ENCODE results near the gene PLEKHH1. TPM values are rescaled to one million over a fixed set of nuclear protein-coding genes. Genes with fewer than 3 reads are reported as not detected.

PLEKHH1 gene
- total RNA-seq, 1 experiment from 2014 or later: 35.3 TPM

GRCh38 chr14:67537736-67538135 is 4.6 kb downstream of the PLEKHH1 start:
- Histone ChIP-seq H2AK5ac (ENCODE audit: insufficient read length, low read length) (no peak overlapping the region), H4K8ac (replicated peaks; ENCODE audit: insufficient read length, low read depth, low read length) (no peak overlapping the region), H2BK5ac (ENCODE audit: insufficient read length, low read length) (no peak overlapping the region), H3K56ac (ENCODE audit: insufficient read length, low read depth, low read length) (no peak overlapping the region), H3K23me2 (ENCODE audit: insufficient read length, low read depth, low read length, poor library complexity, severe bottlenecking) (peaks cover 4% of the 10 kb centered on the region), H2BK15ac (ENCODE audit: low read depth, low read length) (no peak overlapping the region), H3K4me2 (ENCODE audit: insufficient read depth, insufficient read length, low read length) (no peak overlapping the region), H2AFZ (ENCODE audit: low read length) (no peak overlapping the region), H3K4ac (ENCODE audit: low read depth, low read length) (no peak overlapping the region), H3K18ac (ENCODE audit: insufficient read length, low read depth, low read length) (no peak overlapping the region), H3K9me3 (ENCODE audit: control insufficient read depth, low read depth, low read length) (no peaks in the 10 kb centered on the region), H2BK120ac (ENCODE audit: low read depth, low read length, poor library complexity, severe bottlenecking) (no peak overlapping the region), H3K9ac (ENCODE audit: extremely low read depth, insufficient read length, low read length) (no peak overlapping the region), H3K79me2 (ENCODE audit: insufficient read depth, low read length) (0 out of 2 replicates have a peak, but pooled peaks cover 3% of the 10 kb centered on the region), H2BK20ac (ENCODE audit: low read depth, low read length, poor library complexity, severe bottlenecking) (no peak overlapping the region), H4K91ac (ENCODE audit: insufficient read length, low read depth, low read length) (no peak overlapping the region), H3T11ph (ENCODE audit: low read length) (no peak overlapping the region), H3K23ac (ENCODE audit: insufficient read length, low read depth, low read length) (no peak overlapping the region), H3K14ac (ENCODE audit: insufficient read depth, low read length) (no peak overlapping the region), H3K27me3 (ENCODE audit: insufficient read depth, low read length) (no peaks in the 10 kb centered on the region), H4K5ac (ENCODE audit: insufficient read length, low read depth, low read length) (no peak overlapping the region), H2BK12ac (ENCODE audit: insufficient read length, low read depth, low read length) (no peak overlapping the region), H3K79me1 (ENCODE audit: insufficient read depth, low read depth, low read length, poor library complexity, severe bottlenecking) (no peaks in the 10 kb centered on the region), H3K27ac (ENCODE audit: insufficient read length, low read depth, low read length) (no peak overlapping the region), H4K20me1 (ENCODE audit: control insufficient read depth, insufficient read depth, insufficient read length) (no peaks in the 10 kb centered on the region), H3K4me1 (ENCODE audit: insufficient read depth, low read length) (peaks cover 6% of the 10 kb centered on the region; the same call in 1 of the 2 replicates)
- TF ChIP-seq, protein P1, sequence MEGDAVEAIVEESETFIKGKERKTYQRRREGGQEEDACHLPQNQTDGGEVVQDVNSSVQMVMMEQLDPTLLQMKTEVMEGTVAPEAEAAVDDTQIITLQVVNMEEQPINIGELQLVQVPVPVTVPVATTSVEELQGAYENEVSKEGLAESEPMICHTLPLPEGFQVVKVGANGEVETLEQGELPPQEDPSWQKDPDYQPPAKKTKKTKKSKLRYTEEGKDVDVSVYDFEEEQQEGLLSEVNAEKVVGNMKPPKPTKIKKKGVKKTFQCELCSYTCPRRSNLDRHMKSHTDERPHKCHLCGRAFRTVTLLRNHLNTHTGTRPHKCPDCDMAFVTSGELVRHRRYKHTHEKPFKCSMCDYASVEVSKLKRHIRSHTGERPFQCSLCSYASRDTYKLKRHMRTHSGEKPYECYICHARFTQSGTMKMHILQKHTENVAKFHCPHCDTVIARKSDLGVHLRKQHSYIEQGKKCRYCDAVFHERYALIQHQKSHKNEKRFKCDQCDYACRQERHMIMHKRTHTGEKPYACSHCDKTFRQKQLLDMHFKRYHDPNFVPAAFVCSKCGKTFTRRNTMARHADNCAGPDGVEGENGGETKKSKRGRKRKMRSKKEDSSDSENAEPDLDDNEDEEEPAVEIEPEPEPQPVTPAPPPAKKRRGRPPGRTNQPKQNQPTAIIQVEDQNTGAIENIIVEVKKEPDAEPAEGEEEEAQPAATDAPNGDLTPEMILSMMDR (conservative IDR thresholded peaks at IDR 0.05): no peak
- DNase-seq: no peak
- WGBS (ENCODE audit: extremely low coverage, insufficient read length, low lambda C conversion rate): no CpG with 5 or more reads among the region's 3 CpGs
- Mint-ChIP-seq H3K36me3 (ENCODE audit: insufficient read depth in 1 of 3, low read depth in 3 of 3) (peaks cover 0 to under 1% (median 0%) of the 10 kb centered on the region in 3 experiments; a peak in 4 of 7 replicates), H3K27me3 (ENCODE audit: low read depth) (no peaks in the 10 kb centered on the region), H3K9me3 (no peaks in the 10 kb centered on the region; a peak in 1 of 5 replicates), H3K4me1 (peaks cover 45 to 54% of the 10 kb centered on the region in 2 experiments), H3K27ac (no peak overlapping the region), H3K4me3 (no peak overlapping the region)

Measured in H9 (cell line).